ENCODE results near the gene POU4F1. TPM values are rescaled to one million over a fixed set of nuclear protein-coding genes. Genes with fewer than 3 reads are reported as not detected.

POU4F1 gene
- total and polyA plus RNA-seq, 2 experiments from 2014 or later, result 0.03 to 0.05 TPM

DNA sequence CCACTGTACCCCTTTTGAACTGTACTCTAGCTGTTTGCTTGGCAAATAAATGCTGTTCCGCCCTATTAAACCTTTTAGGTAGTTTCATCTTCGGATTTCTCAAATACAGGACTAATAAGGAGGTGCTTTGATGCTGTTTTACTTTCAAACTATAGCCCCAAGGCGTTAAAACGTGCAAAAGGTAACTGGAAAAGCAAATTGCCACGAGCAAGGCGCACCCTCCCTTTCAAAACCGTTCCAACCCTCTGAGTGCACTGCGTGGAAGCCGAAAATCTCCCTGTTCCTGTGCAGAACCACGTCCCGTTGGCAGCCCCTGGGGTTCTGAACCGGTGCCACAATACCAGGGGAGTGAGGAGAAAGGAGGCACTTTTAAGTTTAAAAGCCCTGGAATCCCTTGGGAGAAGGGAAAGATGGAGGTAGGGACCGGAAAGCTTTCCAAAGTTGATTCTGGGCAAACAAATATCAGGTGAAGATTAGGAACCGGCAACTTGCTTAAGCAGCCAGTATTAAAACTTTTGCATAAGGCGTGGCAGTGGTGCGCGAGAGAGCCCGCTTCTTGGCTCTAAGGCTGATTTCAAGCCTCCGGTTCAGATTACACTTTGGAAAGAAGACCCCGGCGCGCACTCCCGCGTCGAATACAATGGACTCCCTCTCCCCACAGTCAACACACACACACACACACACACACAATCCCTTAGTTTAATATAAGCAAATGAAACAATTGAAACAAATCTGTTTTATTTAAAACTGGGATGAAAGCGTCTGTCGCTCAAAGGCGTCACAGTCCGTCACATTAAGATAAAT, 9.5 kb downstream of the POU4F1 start:
- Histone ChIP-seq H3K9me2 (ENCODE audit: insufficient read depth) (no peaks in the 10 kb centered on the region), H3K36me3 (ENCODE audit: insufficient read depth) (no peaks in the 10 kb centered on the region), H3K27ac (ENCODE audit: low read depth) (no peak overlapping the region), H3K4me2 (peak overlapping the region; percentile 85), H3K4me1 (ENCODE audit: insufficient read depth) (peaks cover 69% of the 10 kb centered on the region), H3F3A (replicated peaks; ENCODE audit: low read depth) (peaks cover 9% of the 10 kb centered on the region; the same call in 1 of the 2 replicates), H3K79me2 (replicated peaks; ENCODE audit: insufficient read depth) (no peaks in the 10 kb centered on the region), H2AFZ (0 out of 2 replicates have a peak overlapping the region, but pooled peaks have one; percentile 35), H3K4me3 (peak overlapping the region; percentile 57), H4K20me1 (replicated peaks; ENCODE audit: insufficient read depth) (no peaks in the 10 kb centered on the region; the same call in 1 of the 2 replicates), H3K27me3 (ENCODE audit: insufficient read depth) (peaks cover 100% of the 10 kb centered on the region)
- Mint-ChIP-seq H3K9me3 (0 out of 3 replicates have a peak, but pooled peaks cover 4% of the 10 kb centered on the region), H3K27me3 (ENCODE audit: insufficient read depth, low read depth, poor library complexity) (peaks cover 86% of the 10 kb centered on the region), H3K4me1 (peaks cover 42% of the 10 kb centered on the region), H3K4me3 (peak overlapping the region; percentile 68), H3K36me3 (ENCODE audit: low read depth) (no peaks in the 10 kb centered on the region), H3K27ac (no peak overlapping the region)
- ATAC-seq (peak; percentile 10), DNase-seq (ENCODE audit: low spot score) (peak; percentile 87)
- TF ChIP-seq EZH2phosphoT487 (IDR thresholded peaks at IDR 0.05; ENCODE audit: unreplicated experiment) (no peak), ZNF331 (CRISPR knock-in tag; IDR thresholded peaks at IDR 0.05; ENCODE audit: low read depth) (no peak), POLR2AphosphoS5 (IDR thresholded peaks at IDR 0.05; ENCODE audit: low read depth) (0 out of 2 replicates have a peak, but pooled peaks have one; percentile 20), NANOG (IDR thresholded peaks at IDR 0.05; ENCODE audit: borderline replicate concordance) (no peak), EZH2 (IDR thresholded peaks at IDR 0.05; ENCODE audit: low read depth, unreplicated experiment) (peak; percentile 76)

DNA sequence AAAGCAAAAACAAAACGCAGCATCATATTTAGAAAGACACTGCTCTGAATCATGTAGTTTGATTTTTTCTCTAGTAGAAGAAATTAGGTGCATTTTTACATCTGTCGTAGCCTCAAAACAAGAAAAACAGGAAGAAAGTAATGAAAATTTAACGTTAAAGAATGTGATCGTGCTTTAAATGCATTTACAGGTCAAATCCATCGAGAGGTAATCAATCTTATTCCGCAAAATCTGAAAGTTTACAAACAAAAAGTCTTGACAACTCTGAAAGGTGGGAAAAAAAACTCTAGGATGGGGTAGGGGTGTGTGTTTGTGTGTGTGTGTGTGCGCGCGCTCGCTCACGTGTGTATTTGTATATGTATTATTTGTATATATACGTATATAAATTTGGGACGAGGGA, 10.2 kb downstream of the POU4F1 start:
- Histone ChIP-seq H3K4me2 (peak overlapping the region; percentile 85), H3K36me3 (ENCODE audit: insufficient read depth) (no peaks in the 10 kb centered on the region), H3K79me2 (replicated peaks; ENCODE audit: insufficient read depth) (no peaks in the 10 kb centered on the region), H3K27ac (ENCODE audit: low read depth) (no peak overlapping the region), H3F3A (replicated peaks; ENCODE audit: low read depth) (peaks cover 9% of the 10 kb centered on the region; the same call in 1 of the 2 replicates), H3K9me2 (ENCODE audit: insufficient read depth) (no peaks in the 10 kb centered on the region), H3K4me3 (no peak overlapping the region), H4K20me1 (replicated peaks; ENCODE audit: insufficient read depth) (no peaks in the 10 kb centered on the region; the same call in none of the 2 replicates), H3K27me3 (ENCODE audit: insufficient read depth) (peaks cover 100% of the 10 kb centered on the region), H3K4me1 (ENCODE audit: insufficient read depth) (peaks cover 65% of the 10 kb centered on the region), H2AFZ (no peak overlapping the region)
- Mint-ChIP-seq H3K27ac (no peak overlapping the region), H3K36me3 (ENCODE audit: low read depth) (no peaks in the 10 kb centered on the region), H3K27me3 (ENCODE audit: insufficient read depth, low read depth, poor library complexity) (peaks cover 85% of the 10 kb centered on the region), H3K9me3 (0 out of 3 replicates have a peak, but pooled peaks cover 4% of the 10 kb centered on the region), H3K4me1 (peaks cover 42% of the 10 kb centered on the region), H3K4me3 (no peak overlapping the region)
- ATAC-seq (no peak), DNase-seq (ENCODE audit: low spot score) (no peak)
- TF ChIP-seq POLR2AphosphoS5 (IDR thresholded peaks at IDR 0.05; ENCODE audit: low read depth) (no peak), REST (IDR thresholded peaks at IDR 0.05; ENCODE audit: unreplicated experiment) (no peak), EZH2 (IDR thresholded peaks at IDR 0.05; ENCODE audit: low read depth, unreplicated experiment) (peak; percentile 37)
